ENCODE results near the gene TSPAN31.
"Not testable (repeated sequence)": the region's sequence is repeated elsewhere in the genome, so short reads cannot be mapped to it uniquely, and the experiment has no call there.

Gene TSPAN31

DNA sequence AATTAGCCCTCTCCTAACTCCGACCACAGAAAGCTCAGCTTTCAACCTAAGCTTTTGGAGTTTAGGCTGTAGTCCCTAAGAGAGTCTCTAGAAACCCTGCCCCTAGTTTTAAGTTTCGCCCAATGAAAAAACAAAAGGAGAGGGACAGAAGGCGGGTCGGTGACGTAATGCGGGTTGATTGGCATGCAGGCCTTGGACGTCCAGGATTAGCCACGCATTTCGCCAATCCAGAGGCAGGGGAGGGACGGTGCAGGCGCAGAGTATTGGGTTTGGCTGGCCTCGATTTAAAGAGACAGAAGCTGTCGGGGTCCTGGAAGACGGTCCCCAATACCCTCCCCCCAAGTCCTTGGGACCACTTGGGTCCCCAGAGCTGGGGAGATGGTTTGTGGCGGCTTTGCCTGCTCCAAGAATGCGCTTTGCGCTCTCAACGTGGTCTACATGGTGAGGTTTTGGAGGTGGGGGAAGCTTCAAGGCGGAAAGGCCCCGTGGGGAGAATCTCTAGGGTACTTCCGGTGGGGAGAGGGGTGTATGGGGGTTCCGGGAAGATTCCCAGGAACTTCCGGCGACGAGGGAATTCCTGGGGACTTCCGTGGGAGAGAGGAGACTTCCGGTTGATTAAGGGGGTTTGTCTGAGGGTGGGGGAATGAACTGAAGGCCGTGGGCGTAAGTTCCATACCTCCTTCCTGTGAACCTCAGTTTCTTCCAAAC lies at the start of gene TSPAN31:
Gene TSPAN31 (plus strand): TSS at position 263 of the 708 bp plus-strand sequence. CDS start 116 bp downstream, at position 379.
- DNase-seq (ENCODE audit: low read depth), result peak; percentile 93

GRCh38 chr12:57695770-57696432 lies 48.9 kb upstream of the TSPAN31 start:
- DNase-seq (ENCODE audit: low read depth), result no peak

DNA sequence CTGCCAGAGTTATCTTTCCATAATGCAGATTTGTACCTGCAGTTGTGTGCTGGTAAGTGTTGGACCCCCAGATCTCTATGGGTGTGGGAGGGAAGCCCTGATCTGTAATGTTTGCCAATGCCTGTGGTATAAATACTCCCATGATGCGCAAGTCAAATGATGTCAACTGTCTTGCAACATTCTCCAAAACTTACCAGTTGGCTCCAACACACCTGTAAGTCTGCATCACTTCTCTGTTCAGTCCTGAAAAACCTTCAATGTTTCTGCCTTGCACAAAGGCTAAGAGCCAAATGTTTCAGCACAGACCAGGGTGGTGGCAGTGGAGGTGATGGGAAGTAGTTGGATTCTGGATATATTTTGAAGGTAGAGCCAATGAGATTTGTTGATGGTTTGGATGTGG lies 47.8 kb upstream of the TSPAN31 start:
- DNase-seq (ENCODE audit: low read depth), result no peak

GRCh38 chr12:57698414-57698813 lies 46.4 kb upstream of the TSPAN31 start:
- no peak for DNase-seq (ENCODE audit: low read depth)

GRCh38 chr12:57700317-57700716 lies 44.5 kb upstream of the TSPAN31 start:
- DNase-seq (ENCODE audit: low read depth), result no peak

DNA sequence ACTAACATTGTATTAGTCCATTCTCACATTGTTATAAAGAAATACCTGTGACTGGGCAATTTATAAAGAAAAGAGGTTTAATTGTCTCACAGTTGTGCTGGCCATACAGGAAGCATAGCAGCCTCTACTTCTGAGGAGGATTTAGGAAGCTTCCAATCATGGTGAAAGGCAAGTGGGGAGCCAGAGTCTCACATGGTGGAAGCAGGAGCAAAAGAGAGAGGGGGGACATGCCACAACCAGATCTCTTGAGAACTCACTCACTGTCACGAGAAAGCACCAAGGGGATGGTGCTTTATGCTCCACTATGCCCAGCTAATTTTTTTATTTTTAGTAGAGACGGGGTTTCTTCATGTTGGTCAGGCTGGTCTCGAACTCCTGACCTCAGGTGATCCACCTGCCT lies 37.6 kb upstream of the TSPAN31 start:
- DNase-seq (ENCODE audit: low read depth), result no peak

DNA sequence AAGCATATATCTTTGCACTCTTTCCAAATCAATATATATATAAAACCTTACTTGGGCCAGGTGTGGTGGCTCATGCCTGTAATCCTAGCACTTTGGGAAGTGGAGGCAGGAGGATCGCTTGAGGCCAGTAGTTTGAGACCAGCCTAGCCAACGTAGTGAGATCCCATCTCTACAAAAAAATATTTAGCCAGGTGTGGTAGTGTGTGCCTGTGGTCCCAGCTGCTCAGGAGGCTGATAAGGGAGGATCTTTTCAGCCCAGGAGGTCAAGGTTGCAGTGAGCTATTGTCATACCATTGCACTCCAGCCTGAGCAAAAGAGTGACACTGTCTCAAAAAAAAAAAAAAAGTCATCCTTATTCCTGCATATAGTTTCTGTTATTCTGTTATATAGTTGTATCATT lies 36.5 kb upstream of the TSPAN31 start:
- DNase-seq (ENCODE audit: low read depth), result no peak

DNA sequence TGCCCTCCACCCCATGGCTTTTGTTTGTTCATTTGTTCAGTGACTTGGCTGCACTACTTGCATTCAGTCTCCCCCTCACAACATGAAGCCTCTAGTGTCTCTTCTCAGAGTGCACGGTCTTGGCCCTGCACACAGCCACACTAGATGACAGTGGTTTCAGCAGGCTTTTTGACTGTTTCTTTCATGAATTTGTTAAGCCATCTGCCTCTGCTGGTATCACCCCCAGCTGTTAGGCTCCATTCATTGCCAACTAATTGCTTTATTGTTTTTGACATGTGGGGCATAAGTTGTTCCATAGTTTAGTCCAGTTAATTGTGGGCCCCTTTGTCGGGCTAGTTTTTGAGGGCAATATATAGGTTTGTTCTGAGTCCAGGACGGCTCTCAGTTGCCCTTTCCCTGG lies 32.1 kb upstream of the TSPAN31 start:
- no peak for DNase-seq (ENCODE audit: low read depth)

- no peak for DNase-seq (ENCODE audit: low read depth)
Observed at GRCh38 chr12:57713209-57713608, 31.6 kb upstream of the TSPAN31 start.

- DNase-seq (ENCODE audit: low read depth), result not testable (repeated sequence)
Observed at GRCh38 chr12:57715036-57715748, 29.6 kb upstream of the TSPAN31 start.

DNA sequence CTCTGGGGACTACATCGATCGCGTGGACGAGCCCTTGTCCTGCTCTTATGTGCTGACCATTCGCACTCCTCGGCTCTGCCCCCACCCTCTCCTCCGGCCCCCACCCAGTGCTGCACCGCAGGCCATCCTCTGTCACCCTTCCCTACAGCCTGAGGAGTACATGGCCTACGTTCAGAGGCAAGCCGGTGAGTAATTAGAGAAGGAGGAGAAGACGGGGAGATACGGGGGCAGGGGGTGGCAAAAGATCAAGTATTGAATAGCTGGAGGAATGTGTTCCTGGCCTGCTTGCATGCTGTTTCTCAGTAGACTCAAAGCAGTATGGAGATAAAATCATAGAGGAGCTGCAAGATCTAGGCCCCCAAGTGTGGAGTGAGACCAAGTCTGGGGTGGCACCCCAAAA lies 29.1 kb upstream of the TSPAN31 start:
- no peak for DNase-seq (ENCODE audit: low read depth)

GRCh38 chr12:57716305-57716704 lies 28.5 kb upstream of the TSPAN31 start:
- no peak for DNase-seq (ENCODE audit: low read depth)

DNA sequence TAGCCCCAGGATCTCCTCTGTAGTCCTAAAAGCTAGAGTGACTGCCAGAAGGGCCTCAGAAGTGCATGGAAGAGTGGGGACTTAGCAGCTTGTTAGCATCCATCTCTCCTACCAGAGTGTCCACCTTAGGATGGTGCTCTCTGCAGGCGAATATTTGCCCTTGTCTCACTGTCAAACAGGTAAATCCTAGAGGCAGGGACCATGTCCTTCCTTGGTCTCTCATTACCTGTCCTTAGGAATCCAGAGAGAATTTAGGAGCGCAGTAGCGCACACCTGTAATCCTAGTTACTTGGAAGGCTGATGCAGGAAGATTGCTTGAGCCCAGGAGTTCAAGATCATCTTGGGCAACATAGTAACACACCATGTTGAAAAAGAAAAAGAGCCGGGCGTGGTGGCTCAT lies 27.7 kb upstream of the TSPAN31 start:
- DNase-seq (ENCODE audit: low read depth), result no peak

DNA sequence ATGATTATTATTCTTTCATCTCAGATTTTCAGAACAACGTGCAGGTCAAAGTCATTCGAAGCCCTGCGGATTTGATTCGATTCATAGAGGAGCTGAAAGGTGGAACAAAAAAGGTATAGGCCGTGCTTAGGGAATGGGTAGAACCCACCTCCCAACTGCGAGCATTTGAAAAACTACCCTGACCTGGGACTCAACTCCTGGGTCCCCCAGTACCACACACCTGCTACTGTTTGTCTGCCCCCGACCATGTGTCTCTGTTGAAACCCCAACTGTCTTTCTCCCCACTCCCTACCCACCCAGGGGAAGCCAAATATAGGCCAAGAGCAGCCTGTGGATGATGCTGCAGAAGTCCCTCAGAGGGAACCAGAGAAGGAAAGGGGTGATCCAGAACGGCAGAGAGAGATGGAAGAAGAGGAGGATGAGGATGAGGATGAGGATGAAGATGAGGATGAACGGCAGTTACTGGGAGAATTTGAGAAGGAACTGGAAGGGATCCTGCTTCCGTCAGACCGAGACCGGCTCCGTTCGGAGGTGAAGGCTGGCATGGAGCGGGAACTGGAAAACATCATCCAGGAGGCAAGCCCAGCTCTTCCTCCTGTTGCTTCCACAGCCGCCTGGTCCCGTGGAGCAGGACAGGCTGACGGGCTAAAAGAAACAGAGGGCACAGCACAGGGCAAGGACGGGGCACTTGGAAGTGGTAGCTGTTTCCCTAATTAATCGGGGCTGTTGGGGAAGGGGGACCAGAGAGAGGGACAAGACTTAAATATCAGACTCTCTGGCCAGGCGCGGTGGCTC lies 26.8 kb upstream of the TSPAN31 start:
- DNase-seq (ENCODE audit: low read depth), result no peak

GRCh38 chr12:57718641-57719528 lies 26.0 kb upstream of the TSPAN31 start:
- DNase-seq (ENCODE audit: low read depth), result no peak

DNA sequence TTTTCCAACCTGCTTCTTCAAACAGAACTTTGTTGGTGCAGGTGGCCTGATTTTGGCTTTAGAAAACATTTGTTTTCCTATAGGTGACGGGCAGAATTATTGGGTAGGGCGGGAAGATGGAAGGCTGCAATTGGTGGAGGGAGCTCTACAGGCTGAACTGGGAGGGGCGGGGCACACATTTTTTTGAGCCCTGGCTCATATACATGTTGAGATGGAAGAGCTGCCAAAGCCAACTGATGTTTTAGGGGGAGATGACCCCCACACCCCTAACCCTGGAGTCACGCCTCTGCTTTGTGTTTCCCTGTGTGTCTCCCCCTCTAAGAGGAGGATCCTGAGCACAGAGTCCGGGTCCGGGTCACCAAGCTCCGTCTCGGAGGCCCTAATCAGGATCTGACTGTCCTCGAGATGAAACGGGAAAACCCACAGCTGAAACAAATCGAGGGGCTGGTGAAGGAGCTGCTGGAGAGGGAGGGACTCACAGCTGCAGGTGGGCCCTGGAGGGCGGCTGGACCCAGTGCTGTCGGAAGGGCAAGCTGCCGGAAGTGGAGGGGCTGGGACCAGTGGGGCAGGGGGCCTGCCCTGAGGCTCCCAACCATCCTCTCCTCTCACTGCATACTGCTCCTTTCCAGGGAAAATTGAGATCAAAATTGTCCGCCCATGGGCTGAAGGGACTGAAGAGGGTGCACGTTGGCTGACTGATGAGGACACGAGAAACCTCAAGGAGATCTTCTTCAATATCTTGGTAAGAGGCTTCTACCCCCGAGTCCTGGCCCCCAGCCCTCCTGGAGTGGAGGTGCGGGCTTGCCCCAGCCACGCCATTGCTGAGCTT lies 24.8 kb upstream of the TSPAN31 start:
- DNase-seq (ENCODE audit: low read depth), result no peak

- no peak for DNase-seq (ENCODE audit: low read depth)
Observed at GRCh38 chr12:57720606-57721595, 23.9 kb upstream of the TSPAN31 start.

DNA sequence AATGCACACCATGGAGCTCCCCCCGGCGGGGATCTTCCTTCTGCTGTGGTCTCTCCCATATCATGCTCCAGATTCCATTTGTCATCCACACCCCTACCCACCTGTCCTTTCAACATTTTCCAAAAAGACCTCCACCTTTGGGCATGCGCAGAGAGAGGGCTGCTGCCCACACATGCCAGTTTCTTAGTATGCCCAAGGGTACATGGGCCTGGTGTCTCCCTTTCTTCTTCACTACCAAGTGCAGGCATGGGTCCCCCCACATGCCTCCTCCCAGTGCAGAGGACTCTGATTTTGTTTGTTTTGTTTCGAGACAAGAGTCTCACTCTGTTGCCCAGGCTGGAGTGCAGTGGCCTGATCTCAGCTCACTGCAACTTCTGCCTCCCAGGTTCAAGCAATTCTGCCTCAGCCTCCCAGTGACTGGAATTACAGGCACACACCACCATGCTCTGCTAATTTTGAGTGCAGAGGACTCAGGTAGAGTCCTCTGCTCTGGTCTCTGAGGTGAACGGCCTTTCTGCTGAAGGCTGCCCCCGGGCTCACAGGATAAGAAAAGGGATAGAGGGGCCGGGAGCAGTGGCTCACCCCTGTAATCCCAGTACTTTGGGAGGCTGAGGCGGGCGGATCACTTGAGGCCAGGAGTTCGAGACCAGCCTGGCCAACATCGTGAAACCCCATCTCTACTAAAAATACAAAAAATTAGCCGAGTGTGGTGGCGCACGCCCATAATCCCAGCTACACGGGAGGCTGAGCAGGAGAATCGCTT lies 22.8 kb upstream of the TSPAN31 start:
- not testable (repeated sequence) for DNase-seq (ENCODE audit: low read depth)

All from activated T-cell treated with anti-CD3 and anti-CD28 coated beads for 24 hours (primary cell).